Stomach (tissue), 4 donors: ENCODE results near the gene PON1.

ENCODE experiments used
- CTCF ChIP-seq, 7 experiments: fragments of 450-650 bp in 4 of 7; fragments of 200-600 bp in 3 of 7; sonication (generic) in 3 of 7; IDR thresholded peaks; one replicate each; pipeline ENCODE4 v1.5.1; 2016 to 2019; ENCODE audit warnings: antibody characterized with exemption in 7 of 7, control low read depth in 2 of 7, mild to moderate bottlenecking in 1 of 7
- EP300 ChIP-seq: sonication (generic); formaldehyde crosslinking; IDR thresholded peaks from one replicate; pipeline ENCODE4 v1.6.1; 2017; ENCODE audit warnings: antibody characterized with exemption

DNA sequence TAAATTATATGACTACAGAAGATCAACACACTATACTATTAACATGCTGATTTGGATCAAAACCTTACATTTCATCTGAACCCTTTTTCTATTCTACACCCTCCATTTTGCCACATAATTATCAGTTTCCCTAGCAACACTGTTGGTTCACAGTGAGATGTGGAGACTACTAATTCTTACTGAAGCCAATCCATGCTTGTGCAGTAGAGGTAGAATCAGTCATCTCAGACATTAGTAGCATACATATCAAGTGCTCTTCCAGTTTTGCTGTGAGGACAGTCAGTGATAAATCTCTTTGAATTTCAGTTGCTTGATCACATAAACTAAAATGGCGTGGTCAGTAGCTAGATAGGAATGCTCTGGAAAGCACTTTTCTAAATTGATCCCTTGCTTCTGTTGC, 70.3 kb downstream of the PON1 start:
- no peak for TF ChIP-seq CTCF (IDR thresholded peaks at IDR 0.05)
- TF ChIP-seq EP300: no peak
